Stimulated activated CD8-positive, alpha-beta memory T cell treated with anti-CD3 and anti-CD28 coated beads, Interleukin-15, amount 100 ng/mL, for 24 hours (primary cell): ENCODE results near the gene PARD3B.

Source experiments
- DNase-seq: peaks from one replicate; pipeline ENCODE4 v3.0.0-alpha.2; 2020; ENCODE audit warnings: low read depth

The PARD3B gene

GRCh38 chr2:204958371-204958770 is 413.1 kb downstream of the PARD3B start:
- no peak for DNase-seq

- DNase-seq, result no peak
Measured at GRCh38 chr2:204964414-204964813, 419.1 kb downstream of the PARD3B start.

- DNase-seq, result no peak
Measured at GRCh38 chr2:204966245-204966644, 421.0 kb downstream of the PARD3B start.

GRCh38 chr2:204967199-204967960 is 422.1 kb downstream of the PARD3B start:
- no peak for DNase-seq

- DNase-seq, result no peak
Measured at GRCh38 chr2:204971206-204971907, 426.1 kb downstream of the PARD3B start.

GRCh38 chr2:204972161-204972560 is 426.9 kb downstream of the PARD3B start:
- DNase-seq, result no peak

GRCh38 chr2:204972606-204973336 is 427.5 kb downstream of the PARD3B start:
- no peak for DNase-seq

GRCh38 chr2:204973616-204974015 is 428.3 kb downstream of the PARD3B start:
- no peak for DNase-seq

- no peak for DNase-seq
Measured at GRCh38 chr2:204974487-204974886, 429.2 kb downstream of the PARD3B start.

- DNase-seq, result no peak
Measured at GRCh38 chr2:204977914-204978313, 432.6 kb downstream of the PARD3B start.

- DNase-seq, result no peak
Measured at GRCh38 chr2:204982303-204982702, 437.0 kb downstream of the PARD3B start.

GRCh38 chr2:204984518-204984917 is 439.2 kb downstream of the PARD3B start:
- DNase-seq, result no peak

GRCh38 chr2:204986641-204987040 is 441.4 kb downstream of the PARD3B start:
- DNase-seq, result no peak

- no peak for DNase-seq
Measured at GRCh38 chr2:204988836-204989235, 443.6 kb downstream of the PARD3B start.

- DNase-seq, result no peak
Measured at GRCh38 chr2:204989877-204990276, 444.6 kb downstream of the PARD3B start.

GRCh38 chr2:205001300-205001966 is 456.2 kb downstream of the PARD3B start:
- DNase-seq, result no peak

- no peak for DNase-seq
Measured at GRCh38 chr2:205002390-205002789, 457.1 kb downstream of the PARD3B start.

- DNase-seq, result no peak
Measured at GRCh38 chr2:205003288-205003687, 458.0 kb downstream of the PARD3B start.

- no peak for DNase-seq
Measured at GRCh38 chr2:205010196-205010595, 464.9 kb downstream of the PARD3B start.

- no peak for DNase-seq
Measured at GRCh38 chr2:205011031-205011430, 465.8 kb downstream of the PARD3B start.

GRCh38 chr2:205012961-205013360 is 467.7 kb downstream of the PARD3B start:
- no peak for DNase-seq

- DNase-seq, result no peak
Measured at GRCh38 chr2:205013586-205013985, 468.3 kb downstream of the PARD3B start.
